ENCODE data around the gene RAI1.

RAI1 gene

DNA sequence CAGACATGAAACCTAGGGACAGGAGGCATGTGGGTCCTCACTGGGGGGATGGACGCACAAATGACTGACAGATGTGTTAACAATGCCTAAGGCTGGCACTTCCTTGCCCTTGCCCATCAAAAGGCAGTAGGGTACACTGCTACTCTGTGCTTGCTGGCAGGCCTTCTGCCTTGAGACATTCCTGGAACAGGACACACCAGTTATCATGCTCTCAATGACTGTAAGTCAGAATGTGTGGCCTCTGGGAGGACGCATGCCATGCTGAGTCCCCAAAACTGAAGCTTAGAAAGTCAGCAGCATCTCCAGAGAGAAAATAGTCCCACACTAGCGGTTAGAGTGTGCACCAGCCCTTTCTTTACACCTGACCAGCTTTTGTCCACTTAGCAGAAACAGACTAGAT lies 171.7 kb downstream of the RAI1 start:
- DNase-seq: no peak

DNA sequence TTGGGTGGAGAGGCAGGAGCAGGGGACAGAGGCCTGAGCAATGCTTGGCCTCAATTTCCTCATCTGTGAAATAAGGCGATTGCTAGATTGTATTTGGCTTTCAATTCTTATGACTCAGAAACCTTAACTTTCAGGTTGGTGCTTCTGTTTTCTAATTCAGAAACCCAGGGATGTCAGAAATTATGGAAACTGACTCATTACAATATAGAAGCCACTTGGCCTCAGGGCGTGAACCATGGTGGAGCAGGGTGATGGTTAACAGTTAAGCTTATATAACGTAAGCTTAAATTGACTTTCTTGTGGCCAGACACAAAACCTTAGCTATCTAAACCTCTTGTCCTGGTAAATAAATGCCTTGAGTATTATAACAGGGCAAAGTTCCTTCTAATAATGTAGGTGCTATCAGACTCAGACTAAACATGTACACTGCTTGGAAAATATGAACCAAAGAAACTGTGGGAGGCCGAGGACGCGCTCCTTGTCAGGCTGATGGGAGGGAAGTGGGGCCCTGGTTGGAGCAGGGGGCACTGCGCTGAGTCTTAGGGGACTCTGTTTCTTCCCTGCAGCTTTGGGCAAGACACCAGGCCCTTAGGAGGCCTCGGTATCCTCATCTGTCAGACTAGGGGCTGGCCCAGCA lies 172.7 kb downstream of the RAI1 start:
- DNase-seq: no peak

DNA sequence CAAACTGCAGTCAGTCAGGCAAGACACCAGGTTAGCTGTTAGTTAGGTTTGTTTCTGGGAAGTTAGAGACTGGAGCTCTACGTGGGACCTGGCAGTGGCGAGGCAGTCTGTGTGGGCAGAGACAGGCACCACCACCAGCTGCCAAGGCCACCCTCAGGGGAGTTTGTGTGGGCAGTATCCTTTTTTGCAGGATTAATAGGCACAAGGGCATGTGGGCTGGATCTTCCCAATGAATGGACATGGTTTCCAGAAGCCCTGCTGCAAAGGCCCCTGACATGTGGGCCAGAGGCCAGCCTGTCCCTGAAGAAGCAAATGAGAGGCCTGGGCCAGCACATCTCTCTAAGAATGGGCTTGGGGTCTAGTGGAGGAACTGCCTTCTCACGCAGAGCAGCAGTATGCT lies 174.7 kb downstream of the RAI1 start:
- DNase-seq: no peak

DNA sequence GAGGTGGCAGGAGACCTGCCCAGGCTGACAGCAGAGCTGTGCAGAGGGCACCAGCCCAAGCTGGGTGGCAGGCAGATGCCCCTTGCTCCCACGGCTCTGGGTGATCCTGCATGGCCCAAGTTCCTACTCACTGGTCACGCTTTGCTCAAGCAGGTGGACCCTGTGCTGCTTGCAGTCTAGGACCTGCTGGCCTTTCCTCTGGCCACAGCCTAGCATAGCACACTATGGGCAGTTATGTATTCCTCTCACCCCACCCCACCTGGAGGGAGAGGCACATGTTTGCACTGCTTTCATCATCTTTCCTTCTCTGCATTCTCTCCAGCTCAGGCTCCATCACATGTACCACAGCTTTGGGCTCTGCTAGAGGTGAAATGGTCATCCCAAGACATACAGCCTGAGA lies 175.1 kb downstream of the RAI1 start:
- no peak for DNase-seq

DNA sequence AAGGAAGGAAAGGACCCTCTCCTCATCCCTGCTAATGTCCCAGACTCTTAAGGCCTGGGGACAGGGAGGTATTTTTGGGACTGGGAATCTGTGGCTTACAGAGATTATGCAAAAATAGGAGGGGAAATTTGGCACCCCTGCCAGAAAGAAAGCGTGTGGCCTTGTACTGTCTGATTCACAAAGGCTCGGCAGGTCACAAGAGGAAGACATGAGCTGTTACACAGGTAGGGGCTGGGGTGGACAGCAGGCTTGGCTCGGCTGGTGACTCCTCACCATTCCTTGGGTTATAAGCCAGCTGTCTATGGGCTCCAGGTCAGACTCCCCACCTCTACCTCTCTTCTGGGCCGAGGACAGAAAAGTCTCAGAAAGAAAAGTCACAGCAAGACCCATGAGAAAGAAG lies 176.2 kb downstream of the RAI1 start:
- DNase-seq: no peak

DNA sequence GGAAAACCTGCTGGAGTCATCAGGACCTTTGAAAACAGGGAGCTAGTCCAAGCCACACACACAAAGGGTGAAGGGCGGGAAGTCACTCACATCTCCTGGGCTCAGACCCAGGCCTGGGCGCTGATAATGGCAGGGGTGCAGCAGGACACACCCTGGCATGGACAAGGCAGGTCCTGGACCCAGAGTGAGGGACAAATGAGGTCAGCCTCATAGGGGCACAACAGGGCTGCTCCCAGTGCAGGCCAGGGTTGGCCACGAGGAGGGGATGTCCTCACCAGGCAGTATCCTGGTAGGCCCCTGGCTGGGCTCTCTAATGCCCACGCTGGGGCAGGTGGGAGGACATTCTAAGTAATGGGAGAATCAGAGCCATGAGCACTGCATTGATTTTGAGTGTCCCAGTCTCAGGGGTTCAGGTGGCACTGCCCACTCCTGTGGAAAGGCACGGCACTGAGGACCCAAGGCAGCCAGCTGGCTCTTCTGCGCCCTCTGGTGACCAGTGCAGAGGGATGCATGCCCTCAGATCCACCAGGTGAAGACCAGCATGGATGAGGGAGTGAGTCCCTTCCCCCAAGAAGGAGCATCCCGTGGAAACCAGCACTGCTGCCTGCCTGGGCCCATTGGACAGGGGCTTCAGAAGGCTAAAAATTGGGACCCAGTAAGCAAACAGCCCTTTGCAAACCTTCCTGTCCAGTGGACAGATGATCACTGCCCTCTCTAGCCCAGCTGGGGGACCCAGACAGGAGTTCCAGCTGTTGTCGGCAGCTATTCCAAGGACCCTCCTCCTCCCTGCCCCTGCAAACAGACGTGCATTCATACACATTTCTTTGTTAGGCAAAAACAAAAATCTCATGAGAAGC lies 178.9 kb downstream of the RAI1 start:
- DNase-seq: peak; percentile 68

DNA sequence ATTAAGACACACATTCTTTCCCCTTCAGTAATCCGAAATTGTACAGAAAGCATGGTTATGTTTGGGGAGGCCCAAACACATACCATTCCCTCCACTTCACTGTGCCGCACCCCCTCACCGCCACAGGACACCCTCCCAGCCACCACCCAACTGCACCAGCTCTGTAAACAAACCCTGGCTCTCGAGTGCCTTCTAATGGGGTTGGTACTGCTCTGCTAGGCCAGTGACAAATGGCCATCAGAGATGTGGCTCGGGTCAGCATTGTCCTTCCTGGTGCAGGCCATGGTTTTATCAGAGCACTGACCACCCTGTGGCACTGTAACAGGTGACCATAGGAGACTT lies 179.5 kb downstream of the RAI1 start:
- DNase-seq: no peak
